ENCODE data around the gene CEACAM21.
A peak's percentile ranks its signal among the peaks of the same experiment; 100 is the strongest.

CEACAM21 gene

GRCh38 chr19:41587101-41587837, 11.3 kb downstream of the CEACAM21 start:
- DNase-seq, result no peak

- no peak for DNase-seq
Measured at GRCh38 chr19:41587838-41588210, 11.9 kb downstream of the CEACAM21 start.

DNA sequence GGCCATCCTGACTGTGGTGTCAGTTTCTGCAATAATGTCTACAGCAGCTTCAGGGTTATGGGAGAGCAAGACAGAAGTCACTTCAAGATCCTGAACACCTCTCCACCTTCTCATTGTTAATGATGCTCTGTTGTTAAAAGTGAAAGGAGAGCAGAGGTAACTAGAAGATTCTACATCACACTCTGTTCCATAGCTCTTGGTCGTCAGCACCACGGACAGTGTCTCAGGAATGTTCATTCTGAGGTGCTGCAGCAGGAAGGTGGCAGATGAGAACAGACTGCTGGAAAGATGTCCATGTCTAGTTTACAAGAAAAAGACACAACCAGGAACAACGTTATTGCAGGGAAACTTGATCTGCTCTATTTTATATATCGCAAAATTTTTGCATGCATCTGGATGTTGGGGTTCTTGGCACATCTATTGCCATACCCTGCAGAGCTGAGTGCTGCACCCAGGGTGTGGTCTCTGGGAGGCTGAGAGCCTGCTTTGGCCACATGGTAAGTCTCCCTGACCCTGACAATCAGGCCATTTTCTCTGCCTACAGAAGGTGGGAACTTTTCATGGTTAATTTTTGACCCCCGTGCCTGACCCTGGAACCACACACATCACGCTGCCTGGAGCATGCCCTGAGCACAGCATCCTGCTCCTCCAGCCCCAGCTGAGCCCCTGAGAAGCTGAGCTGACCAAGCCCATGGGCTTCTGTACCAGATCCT, 12.7 kb downstream of the CEACAM21 start:
- DNase-seq, result no peak

- no peak for DNase-seq
Measured at GRCh38 chr19:41589371-41589770, 13.4 kb downstream of the CEACAM21 start.

GRCh38 chr19:41590936-41591335, 15.0 kb downstream of the CEACAM21 start:
- no peak for DNase-seq

DNA sequence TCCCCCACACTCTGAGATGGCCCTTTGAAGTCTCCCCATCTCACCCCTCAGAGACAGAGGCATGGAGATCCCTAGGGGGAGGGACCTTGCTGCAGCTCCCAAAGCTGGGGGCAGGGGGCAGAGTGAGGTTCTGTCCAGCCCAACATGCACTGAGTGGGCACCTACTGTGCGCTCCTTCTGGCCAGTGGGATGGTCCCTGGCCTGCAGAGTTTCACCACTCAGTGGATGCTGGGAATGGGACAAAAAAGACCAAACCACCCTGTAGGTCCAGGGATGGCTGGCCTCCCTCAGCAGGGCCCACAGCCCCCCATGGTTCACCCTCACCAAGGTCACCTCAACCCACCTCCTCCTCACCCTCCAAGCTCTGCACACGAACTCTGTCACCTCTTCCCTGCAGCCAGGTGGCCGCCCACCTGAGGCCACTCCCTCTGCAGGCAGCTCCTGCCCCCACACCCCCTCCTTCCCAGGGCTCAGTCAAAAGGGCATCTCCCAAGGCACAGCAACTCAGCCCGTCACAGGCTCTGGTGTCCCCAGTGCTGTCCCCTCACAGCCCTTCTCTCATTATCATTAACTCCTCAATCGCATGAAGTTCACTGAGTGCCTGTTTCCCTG, 16.1 kb downstream of the CEACAM21 start:
- DNase-seq, result no peak

GRCh38 chr19:41595258-41595889, 19.4 kb downstream of the CEACAM21 start:
- peak; percentile 84 for DNase-seq

GRCh38 chr19:41595890-41596280, 19.9 kb downstream of the CEACAM21 start:
- DNase-seq, result no peak

DNA sequence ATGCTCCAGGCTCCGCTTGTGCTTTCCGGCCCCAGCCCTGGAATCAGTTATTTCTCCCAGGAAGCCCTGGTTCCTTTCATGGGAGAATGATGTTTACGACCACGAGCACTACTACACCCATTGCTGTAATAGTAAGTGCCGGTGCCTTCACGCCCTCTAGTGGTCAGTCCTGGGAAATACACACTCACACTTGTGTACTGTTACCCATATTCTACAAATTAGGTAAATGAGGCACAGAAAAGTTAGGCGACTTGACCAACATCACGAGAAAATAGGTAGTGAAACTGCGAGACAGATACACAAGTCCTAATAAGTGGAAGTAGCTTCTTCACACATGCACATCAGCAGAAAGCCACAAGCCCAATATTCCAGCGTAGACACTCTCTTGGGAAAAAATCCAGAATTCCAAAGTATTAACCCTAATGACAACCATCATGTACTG, 21.7 kb downstream of the CEACAM21 start:
- DNase-seq, result peak; percentile 84

DNA sequence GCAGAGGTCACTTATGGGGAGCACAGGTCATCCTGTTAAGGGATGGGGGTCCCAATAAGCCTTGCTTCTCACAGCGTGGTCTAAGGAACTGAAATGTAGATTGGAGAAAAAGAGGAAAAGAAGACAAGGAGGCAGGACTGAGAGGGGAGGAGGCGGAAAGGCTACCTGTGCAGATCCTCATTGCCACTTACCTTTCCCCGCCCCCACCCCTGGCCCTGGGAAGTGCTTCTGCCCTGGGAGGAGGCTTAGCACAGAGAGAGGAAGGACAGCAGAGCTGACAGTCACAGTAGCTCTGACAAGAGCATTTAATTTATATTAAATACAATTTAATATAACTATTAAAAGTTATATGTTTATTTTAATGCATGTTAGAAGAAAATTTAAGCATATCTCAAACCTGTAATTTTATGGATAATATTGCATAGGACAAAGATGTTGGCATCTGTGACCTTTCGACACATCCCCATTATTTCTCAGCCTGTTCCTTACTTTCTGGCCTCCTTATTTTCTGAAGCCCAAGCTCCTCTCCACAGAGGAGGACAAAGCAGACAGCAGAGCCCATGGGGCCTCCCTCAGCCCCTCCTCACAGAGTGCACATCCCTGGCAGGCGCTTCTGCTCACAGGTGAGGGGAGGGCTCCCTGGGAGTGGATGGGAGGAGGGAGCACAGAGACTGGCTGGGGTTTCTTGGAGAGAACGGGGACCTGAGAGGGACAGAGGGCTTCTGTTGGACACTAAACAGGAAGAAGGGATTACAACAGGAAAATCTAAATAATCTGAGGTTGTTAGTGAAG, 23.4 kb downstream of the CEACAM21 start:
- DNase-seq, result no peak

- DNase-seq, result no peak
Measured at GRCh38 chr19:41601771-41602170, 25.8 kb downstream of the CEACAM21 start.

DNA sequence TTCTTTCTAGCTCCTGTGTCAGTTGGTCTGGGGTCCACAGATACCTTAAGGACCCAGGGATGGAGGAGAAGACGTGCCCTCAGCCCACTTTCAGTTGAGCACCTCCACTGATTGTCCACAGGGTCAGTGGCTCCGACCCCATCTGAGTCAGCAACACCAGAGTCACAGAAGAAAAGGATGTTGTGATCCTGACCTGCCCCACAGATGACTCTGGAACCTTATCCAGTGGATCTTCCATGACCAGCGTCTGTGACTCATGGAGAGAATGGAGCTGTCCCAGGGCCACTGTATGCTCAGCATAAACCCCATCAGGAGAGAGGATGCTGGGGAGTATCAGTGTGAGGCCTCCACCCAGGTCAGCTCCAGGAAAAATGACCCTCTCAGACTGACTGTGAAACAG, 28.9 kb downstream of the CEACAM21 start:
- no peak for DNase-seq

DNA sequence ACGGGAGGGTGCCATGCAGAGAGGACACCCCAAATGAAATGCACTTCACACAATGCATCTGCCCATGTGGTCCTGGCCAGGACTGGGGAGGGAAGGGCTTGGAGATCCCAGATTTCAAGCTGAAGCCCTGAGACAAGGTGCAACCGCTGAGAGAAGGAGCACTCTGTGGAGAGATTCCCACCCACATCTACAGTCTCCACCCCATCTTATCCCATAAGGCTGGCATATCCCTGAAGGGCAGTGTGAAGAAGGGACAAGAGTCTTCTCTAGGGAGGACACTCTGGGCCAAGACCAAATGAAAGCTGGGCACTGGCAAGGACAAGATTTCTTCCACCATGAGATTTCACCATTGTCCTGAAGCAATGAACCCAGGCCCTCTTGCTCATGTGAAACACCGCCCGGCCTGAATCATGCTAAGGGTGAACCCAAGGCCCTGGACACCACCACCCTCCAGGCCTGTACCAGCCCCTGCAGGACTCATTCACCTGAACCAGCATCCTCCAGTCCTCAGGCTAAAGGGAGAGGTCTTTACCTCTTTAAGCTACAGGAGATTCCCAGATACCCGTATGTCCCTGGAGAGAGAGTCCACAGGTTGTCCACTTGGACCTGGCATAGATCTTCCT, 30.4 kb downstream of the CEACAM21 start:
- no peak for DNase-seq

DNA sequence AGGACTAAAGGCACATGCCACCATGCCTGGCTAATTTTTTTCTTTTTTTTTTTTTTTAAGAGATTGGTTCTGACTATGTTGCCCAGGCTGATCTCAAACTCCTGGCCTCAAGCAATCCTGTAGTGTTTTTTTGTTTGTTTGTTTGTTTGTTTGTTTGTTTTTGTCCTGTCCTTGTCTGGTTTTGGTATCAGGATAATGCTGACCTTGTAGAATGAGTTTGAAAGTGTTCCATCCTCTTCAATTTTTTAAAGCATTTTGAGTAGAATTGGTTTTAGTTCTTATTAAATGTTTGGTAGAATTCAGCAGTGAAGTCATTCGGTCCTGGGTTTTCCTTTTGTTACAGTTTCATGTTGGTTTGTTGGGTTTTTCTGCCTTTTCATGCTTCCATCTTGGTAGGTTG, 31.7 kb downstream of the CEACAM21 start:
- no peak for DNase-seq

GRCh38 chr19:41610789-41611188, 34.8 kb downstream of the CEACAM21 start:
- no peak for DNase-seq

- DNase-seq, result no peak
Measured at GRCh38 chr19:41612483-41612882, 36.5 kb downstream of the CEACAM21 start.

DNA sequence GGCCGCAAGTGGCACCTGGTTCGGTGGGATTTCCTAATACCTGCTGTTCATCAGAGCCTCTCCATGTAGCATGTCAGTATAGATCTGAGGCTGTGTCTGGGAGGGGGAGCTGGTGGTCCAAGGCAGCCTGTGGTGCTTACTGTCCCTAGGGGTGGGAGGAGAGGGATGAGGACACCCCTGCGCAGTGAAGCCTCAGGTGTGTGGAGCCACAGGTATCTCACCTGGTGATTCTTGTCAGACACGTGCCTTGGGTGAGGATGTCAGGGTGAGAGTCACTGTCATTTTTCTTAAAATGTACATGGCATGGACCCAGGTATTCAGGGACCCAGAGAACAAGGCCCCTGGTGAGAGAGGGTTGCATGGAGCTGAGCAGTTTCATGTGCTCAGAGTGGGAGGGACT, 39.2 kb downstream of the CEACAM21 start:
- DNase-seq, result no peak

GRCh38 chr19:41616792-41617621, 41.0 kb downstream of the CEACAM21 start:
- no peak for DNase-seq

- no peak for DNase-seq
Measured at GRCh38 chr19:41617941-41618730, 42.2 kb downstream of the CEACAM21 start.

DNA sequence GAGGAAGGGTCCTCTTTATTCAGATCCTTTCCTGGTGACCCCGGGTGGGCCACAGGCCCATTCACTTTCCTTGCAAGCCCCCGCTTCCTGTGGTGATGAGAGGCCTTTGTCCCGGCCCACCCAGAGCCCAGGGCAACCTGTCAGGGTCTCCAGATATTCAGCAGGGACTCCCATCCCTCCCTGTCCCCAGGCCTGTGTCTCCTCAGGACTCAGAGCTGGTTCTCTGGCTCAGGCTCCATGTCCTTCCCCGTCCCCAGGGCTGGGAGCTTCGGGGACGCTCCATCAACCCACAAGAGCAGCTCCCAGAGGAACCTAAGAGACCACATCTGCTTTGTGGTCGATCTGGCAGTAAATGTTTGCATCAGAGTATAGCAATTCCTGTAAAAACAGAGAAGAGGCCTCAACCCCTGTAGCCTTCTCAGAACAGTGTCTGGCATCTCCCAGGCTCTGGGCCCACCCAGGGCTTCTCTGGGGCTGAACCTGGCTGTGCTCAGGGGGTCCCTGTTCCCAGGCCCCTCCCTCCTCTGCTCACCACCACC, 43.1 kb downstream of the CEACAM21 start:
- DNase-seq, result no peak

All from CD4-positive, alpha-beta T cell treated with Interleukin-10 for 1 hour (primary cell).